Measurements from ENCODE around the gene COL15A1. TPM values are rescaled to one million over a fixed set of nuclear protein-coding genes. Genes with fewer than 3 reads are reported as not detected.
"Not testable (repeated sequence)": the region's sequence is repeated elsewhere in the genome, so short reads cannot be mapped to it uniquely, and the experiment has no call there.

The COL15A1 gene
- polyA plus RNA-seq, 5 donors = 1.7 to 12.0 (median 8.1) TPM

DNA sequence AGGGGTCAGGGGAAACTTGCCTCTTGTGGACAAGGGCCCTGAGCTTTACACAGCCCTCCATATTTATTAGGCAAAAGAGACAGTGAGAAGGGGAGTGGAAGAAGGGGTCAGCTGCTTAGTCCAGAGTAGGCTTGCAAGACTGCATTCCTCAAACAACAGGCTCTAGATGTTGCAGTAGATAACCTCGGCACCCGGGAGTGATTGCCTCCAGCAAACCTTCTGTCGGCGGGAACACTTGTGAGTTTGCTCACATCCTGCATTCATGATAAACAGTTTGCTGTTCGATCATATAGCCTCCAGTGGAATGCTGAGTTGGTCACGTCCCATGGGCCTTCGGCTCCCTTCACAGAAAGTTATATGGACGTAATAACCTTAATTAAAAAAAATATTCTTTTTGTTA is 66.7 kb downstream of the COL15A1 start:
- DNase-seq = not testable (repeated sequence)

DNA sequence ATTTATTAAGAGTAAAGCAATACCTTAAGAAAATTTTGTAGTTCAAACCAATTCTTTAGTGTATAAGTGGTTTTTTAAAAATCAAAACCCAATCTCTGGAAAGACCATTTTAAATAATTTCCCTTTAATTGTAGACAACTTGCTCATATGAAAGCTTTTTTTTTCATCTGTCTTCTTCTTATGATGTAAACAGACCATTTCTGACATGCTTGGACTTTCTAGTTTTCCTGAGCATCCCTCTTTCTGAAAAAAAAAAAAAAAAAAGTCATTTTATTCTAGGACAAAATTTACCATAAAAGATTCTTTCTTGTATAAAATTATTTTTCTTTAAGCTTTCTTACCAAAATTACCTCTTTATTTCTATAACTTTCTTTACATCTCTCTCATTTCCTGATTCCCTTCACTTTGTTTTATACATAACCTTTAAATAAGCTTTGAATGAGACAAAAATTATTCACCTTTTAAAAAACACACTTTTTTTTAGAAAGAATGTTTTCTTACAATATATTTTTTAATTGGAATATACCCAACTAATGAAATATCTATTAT is 67.5 kb downstream of the COL15A1 start:
- no peak for DNase-seq

- no peak for DNase-seq
These were observed 69.3 kb downstream of the COL15A1 start for GRCh38 chr9:99012957-99013512.

GRCh38 chr9:99013550-99013949 is 69.8 kb downstream of the COL15A1 start:
- no peak for DNase-seq

GRCh38 chr9:99015448-99015847 is 71.7 kb downstream of the COL15A1 start:
- DNase-seq = no peak

- no peak for DNase-seq
These were observed 72.2 kb downstream of the COL15A1 start for GRCh38 chr9:99015890-99016289.

DNA sequence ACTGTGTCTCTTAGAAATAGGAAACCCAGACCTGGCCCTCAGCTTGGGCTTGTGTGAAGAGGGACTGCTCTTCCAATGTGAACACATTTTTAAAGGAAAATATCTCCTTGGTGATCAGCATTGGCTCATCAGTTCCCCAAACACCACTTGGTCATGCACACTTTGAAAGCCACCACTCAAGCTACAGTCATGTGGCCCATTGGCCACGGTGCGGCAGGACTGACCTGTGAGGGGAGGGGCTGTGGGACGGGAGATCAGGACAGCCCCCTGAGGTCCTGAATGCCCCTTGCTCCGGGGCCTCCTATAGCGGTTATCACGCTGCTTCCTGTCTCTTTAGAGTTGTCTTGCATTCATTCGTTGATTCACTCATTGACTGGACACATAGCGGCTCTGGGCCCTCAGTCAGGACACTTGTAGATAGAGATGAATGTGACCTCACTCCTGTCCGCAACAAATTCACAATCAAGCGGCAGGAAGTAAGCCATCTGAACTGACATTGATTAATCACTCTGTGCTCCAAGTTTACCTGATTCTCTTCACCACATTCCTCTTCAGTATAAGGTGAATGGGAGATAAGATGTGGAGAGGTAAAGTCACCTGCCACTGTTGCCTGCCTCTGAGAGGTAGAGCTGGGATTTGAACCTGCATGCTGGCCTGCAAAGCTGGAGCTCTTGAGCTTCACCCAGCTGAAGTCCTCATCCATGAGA is 73.1 kb downstream of the COL15A1 start:
- DNase-seq = no peak

DNA sequence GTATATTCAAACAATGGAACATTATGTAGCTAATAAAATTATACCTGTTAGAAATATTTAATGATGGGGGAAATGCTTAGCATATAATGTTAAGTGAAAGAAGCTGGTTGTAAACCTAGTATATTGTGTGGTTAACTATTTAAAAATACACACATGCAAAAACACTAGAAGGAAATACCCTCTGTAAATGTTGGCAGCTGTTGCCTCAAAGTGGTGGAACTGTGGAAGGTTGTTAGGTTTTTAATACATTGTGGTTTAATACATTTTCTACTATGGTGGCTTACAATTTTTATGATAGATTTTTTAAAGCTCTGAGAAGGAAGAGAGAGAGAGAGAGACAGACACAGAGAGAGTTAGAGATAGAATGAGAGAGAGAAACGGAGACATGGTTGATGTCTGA is 74.9 kb downstream of the COL15A1 start:
- no peak for DNase-seq

DNA sequence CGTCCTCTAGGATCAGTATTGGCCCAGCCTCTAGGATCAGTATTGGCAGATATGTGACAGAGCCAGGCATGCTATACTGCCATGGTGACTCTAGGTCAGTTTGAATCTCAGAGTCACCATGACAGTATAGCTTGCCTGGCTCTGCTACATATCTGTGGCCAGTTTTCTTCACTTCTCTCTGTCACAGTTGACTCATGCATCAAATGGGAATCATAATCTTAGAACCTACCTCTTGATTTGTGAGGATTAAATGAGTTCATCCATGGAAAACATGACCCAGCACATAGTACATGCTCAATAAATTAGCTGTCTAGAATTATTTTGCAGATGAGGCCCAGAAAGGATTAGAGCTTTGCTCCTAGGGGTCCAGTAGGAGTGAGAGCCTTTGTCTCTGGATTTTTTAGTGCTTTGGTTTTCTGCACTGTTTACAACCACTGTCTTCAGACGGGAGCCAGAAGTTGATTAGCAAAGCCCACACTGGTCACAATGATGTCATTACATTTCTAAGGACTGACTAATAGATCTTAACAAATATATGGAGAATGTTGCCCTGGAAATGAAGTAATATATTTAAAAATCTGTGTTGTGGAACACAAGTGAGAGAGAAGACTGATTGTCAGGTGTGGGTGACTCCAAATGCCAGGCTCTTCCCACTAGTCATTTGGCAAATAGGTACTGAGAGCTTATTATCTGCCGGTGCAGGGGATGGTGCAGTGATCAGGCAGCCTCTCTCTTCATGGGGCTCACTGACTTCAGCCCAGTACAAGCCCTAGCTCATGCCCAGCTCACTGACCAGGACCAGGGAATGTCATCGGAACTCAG is 76.0 kb downstream of the COL15A1 start:
- DNase-seq = no peak

DNA sequence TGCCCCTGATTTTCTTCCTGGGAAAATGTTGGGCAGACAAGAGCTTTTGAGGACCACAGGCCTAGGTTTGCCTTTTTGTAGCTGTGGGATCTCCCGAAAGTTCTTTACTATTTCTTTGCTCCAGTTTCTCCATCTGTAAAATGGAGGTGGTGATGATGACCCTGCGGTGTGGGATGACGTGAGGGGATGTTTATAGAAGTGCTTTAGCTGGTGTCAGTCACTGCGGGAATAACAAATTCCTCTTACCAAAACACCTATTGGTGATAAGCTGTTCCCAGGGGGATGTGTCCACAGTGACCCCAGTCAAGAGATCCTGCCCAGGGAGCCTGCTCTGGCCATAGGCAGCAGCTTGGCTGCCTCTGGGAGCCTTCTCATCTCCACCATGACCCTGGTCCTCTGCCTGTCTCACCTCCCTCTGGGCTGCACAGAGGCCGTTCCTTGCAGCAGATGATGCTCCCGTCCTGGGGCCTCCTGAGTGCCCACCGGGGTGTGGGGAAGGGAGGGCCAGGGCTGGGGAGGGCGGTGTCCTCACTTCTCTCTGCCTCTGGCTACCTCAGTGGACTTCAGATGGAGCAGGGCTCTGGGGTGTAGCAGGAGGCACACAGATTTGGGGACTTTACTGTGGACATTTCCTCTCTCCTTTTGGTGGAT is 77.2 kb downstream of the COL15A1 start:
- DNase-seq = no peak

DNA sequence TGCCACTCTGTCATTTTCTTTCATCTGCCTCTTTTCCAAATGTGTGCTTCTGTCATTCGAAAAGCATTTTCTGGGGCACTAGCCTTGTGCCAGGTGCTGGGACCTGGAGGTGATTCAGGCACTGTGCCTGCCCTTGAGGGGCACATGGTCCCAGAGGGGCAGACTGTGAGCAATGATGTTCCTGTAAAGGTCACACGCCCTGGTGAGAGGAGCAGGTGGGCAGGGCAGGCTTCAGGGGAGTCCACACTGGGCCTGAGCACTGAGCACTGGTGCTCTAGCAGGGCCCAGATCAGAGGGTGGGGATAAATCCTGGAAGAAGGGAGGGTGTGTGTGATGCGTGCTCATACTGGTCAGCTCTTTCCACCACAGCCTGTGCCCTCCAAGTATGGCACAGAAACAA is 77.8 kb downstream of the COL15A1 start:
- no peak for DNase-seq

DNA sequence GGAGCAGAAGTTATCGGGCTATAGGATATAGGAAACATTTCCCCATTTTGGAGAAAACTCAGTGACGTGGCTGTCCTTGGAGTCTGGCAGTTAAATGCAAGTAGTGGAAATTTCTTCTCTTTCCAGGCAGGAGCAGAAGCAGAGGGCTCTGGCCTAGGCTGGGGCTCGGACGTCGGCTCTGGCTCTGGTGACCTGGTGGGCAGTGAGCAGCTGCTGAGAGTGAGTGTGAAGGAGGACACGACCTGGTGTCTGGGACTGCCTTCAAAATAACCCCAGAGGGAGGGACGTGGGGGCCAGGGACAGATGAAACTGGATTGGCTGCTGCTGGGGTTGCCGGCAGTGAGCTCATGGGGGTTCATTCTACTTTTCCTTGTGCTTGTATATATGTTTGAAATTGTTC is 79.5 kb downstream of the COL15A1 start:
- DNase-seq = no peak

DNA sequence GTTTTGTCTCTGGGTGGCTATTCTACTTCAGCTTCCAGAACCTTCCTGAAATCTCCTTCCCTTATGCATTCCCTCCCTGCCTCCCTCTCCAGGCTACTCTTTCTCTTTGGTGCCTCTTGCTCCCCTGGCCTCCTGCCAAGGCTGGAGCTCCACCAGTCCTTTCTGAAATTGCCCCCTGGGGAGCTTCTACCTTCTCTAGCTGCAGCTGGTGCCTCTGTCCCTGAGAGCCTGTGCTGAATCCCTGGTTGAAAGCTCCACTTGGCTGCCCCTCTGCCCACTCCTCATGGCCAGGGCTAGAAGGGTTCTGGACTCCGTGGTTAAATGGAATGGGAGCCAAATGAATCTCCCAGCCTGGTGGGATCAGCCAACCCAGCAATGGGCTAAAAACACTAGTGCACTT is 80.1 kb downstream of the COL15A1 start:
- no peak for DNase-seq

DNA sequence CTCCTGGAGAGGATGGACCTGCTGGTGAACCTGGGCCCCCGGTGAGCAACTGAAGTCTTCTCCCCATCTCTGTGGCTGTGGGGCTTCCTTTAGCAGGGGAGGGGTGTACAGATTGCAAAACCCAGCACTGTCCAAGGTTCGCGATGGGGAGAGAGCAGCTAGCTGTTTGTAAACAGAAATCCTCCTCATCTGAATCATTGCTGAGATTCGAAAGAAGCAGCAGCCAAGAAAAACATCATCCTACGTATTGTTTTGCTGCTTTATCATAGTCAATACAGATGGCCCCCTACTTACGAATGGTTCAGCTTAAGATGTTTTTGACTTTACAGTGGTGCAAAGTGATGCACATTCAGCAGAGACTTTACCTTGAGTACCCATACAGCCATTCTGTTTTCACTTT is 81.3 kb downstream of the COL15A1 start:
- DNase-seq = no peak

DNA sequence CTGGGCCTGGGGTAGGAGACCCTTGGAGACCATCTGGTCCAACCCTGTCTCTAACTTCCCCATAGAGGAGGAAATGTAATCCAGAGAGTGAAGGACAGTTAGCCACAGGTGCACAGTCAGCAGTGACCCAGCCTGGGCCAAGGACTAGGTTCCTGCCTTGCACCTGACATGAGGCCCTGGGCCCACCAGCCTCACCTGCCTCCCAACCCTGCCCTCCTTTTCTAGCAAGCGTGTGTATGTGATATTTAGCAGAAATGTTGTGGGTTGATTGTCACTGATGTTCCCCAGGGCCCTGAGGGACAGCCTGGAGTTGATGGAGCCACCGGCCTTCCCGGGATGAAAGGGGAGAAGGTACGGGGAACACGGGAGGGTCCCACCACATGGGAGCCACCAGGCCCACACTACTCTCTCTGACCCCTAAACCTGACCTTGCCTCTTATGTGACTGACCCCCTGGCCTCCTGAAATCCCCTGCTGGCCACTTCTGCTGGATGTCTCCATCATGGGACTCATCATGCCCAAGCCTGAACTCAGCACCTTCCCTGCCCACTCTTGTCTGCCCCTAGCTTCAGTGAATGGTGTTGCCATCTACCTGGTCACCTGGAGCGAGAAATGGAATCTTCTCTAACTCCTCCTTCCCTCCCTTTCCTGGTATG is 82.0 kb downstream of the COL15A1 start:
- no peak for DNase-seq

DNA sequence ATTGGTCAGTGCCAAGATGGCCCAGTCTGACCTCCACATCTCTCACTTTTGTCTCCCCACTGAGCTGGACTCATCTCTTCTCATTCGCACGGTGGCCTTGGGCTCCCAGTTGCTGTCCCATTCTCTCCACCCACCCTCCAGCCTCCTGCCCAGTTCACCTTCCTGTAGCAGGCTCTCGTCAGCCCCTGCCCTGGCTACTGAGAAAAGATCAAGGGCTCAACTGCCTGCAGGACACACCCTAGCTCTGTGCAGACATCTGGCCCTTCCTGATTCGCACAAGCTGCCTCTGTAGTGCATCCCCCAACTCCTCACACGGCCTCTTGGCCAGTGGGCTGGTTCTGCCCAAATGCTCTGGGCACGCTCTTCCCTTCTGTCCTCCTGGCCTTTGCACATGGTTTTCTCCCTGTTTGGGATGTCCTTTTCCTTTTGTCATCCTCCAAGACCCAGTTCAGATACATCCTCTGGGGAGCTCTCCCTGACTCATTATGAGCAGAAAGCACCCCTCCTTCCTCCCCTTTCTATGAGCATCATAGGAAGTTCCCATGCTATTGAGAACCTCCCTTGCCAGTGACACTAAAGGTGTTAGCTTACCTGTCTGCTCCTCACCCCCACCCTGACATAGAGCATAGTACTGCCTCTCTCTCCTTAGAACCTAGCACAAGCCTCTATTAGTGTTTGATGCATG is 82.7 kb downstream of the COL15A1 start:
- no peak for DNase-seq

DNA sequence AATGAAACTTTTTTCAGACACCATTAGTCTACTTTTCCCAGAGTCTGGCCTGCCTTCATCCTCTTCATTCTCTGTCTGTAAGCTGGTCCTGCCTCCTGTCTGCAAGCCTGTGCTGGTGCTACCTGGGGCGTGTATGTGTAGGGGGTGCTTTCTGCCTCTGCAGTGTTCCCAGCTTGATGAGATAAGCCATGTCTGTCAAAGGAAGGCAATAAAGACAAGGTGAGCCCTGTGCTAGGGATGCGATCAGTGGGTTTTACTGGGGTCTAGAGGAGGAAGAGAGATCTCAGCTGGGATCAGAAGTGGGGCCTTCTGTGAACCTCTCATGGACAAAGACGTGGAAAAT is 83.2 kb downstream of the COL15A1 start:
- DNase-seq = no peak

DNA sequence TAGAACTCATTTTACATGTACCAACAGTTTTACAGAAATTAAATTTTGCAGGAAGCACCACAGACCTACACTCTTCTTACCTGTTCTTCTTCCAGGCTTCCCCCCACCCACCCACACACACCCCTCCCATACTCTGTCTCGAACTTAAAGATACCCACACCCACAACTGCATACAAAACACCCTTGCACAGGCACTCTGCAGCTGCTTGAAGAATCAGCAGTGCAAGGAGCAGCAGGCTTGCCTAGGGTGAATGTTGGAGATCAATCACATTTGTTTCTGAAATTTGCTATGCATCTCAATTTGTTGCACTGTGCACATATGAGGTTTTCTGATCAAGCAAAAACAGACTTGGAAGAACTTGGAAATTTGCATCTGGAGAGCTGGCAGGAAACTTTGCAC is 83.7 kb downstream of the COL15A1 start:
- no peak for DNase-seq

DNA sequence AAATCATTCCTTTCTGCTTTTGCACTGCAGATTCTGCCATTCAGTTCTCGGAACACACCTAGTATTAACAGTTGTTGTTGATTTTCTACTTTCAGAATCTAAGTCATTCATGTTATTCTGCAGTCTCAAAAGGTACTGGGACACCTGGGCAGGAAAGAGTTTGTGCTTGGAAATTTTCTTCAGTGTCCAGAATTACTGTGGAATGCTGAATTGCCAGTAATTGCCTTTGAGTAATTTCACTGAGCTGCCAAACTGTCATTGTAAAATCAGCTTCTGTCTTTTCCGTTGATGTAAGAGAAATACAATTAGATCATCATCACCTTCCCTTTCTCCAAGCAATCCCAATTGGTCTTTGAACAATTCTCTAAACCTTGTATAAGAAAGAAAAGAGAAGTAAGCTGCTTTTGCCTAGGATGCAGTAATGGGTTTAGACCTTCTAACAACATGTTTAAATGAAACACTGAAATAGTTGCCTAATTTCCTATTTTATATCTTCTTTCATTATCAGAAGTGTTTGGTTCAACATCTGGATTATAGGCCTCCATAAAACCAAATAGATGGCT is 85.5 kb downstream of the COL15A1 start:
- DNase-seq = no peak

- DNase-seq = no peak
These were observed 86.4 kb downstream of the COL15A1 start for GRCh38 chr9:99030092-99030511.

DNA sequence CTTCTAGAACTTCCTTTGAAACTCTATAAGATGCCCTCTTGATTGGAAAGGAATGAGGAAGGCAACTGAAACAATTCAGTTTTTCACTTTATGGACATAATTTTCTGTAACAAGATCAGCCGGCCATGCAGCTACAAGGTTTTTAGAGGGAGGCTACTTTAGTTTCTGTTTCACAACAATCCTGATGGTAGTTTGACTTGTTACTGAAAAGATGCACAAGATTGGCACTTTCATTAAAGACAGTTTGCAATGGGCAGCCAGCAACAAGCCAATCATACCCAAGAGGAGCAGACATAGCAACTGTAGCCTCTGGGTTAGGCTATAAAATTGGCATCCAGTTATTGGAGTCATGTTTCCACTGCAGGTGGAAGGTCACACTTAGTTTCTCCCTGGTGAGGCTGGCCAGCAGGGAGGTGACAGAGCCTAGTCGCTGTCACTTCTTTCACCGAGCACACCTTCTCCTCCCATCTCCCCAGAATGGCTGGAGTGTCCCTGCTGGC is 87.0 kb downstream of the COL15A1 start:
- DNase-seq = no peak
